Skeletal muscle cell (primary cell): ENCODE results near the gene DGKE.

Source experiments
- DNase-seq: peaks from one replicate; pipeline ENCODE4 v3.0.0-alpha.2; 2010; ENCODE audit warnings: low read depth
- H3K4me3 ChIP-seq: 2 replicates; pipeline ENCODE4 v1.5.1; 2011; ENCODE audit warnings: low read depth, mild to moderate bottlenecking, control low read depth, low read length, moderate library complexity

Gene DGKE

DNA sequence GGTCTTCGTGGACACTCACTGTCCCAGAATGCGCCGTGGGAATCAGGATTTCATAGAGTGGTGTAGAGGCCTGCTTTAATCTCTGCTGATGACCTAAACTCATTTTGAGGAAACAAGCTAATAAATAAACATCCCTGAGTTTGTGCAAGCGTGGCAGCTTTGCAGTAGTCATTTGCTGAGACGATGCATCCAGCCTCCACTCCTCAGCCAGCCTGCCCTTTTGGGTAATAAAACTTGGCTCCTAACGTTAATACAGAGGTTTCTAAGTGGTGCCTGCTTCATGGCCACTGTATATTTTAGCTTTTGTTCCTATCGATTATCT, 1.3 kb downstream of the DGKE start:
- DNase-seq = no peak
- H3K4me3 ChIP-seq = peak overlapping the region; percentile 70

DNA sequence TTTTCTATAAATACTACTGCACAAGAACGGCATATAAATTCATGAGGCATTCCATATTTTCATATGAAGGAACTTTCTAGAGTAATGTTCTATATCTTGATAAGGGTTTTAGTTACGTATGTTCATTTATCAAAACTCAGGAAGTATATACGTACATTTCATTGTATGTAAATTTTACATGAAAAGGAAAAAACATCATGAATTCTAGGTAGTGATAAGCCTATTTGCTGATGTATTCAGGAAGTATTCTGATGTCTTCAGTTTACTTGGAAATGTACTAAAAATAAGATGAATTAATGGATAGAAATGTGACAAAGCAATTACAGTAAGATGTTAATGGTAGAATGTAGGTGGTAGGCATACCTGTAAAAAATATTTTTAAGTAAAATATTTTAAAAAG, 4.7 kb downstream of the DGKE start:
- DNase-seq = no peak
- H3K4me3 ChIP-seq = no peak overlapping the region

DNA sequence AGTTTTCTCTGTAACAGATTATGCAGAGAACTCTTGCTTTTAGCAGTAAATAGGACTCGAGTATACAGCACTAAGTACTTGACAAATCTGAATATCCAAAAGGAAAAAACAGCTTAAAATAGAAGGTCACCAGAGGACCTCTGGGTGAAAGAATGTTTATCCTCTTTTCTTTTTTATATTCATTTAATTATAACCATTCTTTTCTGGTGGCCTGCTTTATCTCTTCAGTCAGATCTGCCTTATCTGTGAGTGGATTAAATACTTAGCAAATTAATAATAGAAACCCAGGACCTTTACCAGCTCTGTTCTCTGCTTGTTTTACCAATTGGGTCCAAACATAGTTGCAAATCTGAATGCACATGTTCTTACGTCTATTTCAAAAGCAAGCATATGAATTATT, 8.6 kb downstream of the DGKE start:
- H3K4me3 ChIP-seq = no peak overlapping the region
- DNase-seq = no peak

DNA sequence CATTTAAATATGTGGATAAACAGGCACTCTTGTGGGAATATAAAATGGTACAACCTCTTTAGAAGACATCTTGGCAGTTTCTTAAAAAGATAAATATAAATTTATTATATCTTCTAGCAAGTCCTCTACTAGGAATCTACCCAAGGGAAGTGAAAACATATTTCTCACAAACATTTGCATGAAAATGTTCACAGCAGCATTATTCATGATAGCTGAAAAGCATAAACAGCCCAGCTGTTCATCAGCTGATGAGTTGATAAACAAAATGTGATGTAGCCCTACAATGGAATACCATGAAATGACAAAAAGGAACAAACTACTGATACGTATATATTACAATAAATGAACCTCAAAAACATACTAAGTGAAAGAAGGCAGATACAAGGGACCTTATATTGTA, 12.0 kb downstream of the DGKE start:
- DNase-seq = no peak
- no peak overlapping the region for H3K4me3 ChIP-seq

DNA sequence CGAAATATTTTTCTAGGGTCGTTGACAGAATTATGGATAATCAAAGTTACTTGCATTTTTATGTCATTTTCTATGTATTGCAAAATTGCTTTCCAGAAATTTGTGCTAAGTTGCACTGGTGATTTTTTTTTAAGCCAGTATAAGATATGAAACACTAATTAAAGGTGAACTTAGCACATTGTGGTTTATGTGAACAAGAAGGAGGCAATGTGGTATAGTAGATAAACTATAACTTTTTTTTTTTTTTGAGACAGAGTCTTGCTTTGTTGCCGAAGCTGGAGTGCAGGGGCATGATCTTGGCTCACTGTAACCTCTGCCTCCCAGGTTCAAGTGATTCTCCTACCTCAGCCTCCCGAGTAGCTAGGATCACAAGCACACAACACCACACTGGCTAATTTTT, 13.2 kb downstream of the DGKE start:
- no peak overlapping the region for H3K4me3 ChIP-seq
- no peak for DNase-seq

DNA sequence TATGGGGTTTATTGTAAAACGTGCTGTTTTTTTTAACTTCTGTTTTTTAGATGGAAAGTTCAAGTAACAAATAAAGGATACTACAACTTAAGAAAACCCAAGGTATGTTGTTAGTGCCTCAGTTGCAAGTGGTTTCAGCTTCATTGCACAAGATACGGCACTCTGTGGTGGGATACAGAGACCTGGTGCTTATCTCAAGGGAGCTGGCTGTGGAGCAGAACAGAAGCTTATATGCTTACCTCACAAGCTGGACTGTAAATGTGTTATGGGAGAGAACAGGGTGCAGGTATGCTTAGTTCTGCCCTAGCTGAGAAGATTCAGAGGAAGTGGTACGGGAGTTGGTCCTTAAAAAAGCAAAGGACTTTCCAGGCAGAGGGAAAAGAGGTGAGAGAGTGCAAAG, 15.2 kb downstream of the DGKE start:
- H3K4me3 ChIP-seq = no peak overlapping the region
- DNase-seq = no peak

DNA sequence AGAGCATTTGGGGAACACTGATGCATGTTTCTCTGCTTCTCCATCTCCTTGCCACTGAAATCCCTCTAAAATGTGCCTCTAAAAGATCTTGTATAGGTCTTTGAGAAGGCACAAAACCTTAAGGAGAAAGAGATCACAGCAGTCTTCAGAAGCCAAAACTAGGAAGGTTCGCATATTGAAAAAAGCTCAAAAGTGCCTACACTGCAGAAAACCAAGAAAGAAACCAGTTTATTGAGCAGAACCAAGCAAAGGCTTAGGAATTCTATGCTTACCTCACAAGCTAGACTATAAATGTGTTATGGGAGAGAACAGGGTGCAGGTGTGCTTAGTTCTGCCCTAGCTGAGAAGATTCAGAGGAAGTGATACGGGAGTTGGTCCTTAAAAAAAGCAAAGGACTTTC, 16.6 kb downstream of the DGKE start:
- DNase-seq = no peak
- no peak overlapping the region for H3K4me3 ChIP-seq

DNA sequence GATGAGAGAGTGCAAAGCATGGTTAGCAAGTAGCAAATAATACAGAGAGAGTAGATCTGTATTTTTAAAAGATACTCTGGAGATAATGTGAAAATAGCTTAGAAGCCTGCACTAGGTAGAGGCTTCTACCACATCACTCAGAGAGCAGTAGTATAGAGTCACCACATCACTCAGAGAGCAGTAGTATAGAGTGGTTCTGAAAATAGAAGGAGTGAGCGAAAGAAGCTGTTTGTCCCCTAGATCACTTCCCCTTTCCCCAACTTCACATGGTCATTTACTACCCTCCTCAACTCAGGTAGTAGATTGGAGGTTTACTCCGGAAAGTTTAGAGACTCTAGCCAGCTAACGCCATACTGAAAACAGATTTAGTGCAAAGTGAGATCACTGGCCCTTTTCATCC, 17.1 kb downstream of the DGKE start:
- DNase-seq = no peak
- no peak overlapping the region for H3K4me3 ChIP-seq

DNA sequence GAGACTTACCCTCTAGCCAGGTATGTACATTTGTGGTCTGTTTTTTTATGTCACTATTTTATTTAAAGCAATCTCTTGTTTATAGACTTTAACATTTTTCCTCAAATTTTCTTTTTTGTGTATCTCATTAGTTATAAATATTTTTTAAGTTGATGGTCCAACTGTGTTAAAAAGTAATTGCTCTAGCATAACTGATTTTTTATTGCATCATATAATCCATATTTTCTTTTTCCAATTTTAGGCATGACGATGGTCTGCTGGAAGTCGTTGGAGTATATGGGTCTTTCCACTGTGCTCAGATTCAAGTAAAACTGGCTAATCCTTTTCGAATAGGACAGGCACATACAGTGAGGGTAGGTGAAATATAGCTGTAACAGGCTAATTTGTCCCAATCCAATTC, 27.9 kb downstream of the DGKE start:
- no peak overlapping the region for H3K4me3 ChIP-seq
- DNase-seq = no peak

DNA sequence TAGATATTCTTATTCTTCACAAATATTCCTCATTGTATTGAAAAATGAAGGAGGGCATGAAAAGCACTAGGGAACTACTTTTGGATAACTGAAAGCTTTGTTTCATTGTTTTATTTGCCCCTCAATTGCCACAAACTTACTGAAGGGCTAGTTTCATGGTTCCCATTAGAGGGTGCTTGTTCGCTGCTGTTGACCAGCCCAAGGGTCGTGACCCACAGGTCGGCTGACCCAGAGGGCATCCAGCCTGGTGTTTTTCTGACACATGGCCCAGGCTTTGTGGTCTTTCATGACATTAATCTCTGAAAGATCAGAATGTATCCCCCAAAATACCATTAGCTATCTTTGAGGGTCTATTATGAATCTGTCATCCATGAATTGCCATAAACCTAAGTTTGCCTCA, 30.0 kb downstream of the DGKE start:
- H3K4me3 ChIP-seq = no peak overlapping the region
- DNase-seq = no peak

DNA sequence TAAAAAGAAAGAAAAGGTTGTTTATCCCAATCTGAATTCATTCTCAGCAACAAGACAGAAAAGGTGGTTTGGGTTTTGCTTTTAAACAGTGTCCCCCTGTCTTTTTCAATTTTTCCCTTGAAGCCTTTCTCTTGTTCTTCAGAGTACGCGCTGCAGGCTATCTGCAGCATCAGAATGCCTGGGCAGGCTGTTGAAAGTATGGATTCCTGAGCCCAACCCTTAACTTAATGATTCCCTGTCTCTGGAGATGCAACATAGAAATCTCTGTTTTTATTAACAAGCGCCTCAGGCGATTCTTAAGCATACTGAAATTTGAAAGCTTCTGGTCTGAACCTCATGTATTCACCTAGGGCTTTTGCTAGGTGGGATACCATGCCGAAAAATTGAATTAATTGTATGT, 32.1 kb downstream of the DGKE start:
- DNase-seq = no peak
- no peak overlapping the region for H3K4me3 ChIP-seq

DNA sequence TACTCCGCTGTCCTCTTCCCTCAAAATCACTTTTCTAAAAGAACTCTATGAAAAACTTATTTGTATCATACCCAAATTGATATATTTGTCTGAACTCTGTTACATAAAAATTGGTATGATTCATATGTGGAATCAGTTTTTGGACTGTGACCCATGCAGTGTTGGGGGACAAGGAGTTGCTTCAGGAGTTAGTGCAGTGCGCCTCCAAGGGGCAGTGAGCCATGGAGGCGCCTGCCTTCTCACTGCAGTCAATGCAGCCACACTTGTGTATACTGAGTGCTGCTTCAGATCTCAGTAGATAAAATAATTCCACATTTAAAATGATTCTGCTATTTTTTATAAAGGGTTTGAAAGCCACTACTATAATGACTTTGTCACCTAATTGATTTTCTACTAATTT, 32.5 kb downstream of the DGKE start:
- no peak overlapping the region for H3K4me3 ChIP-seq
- no peak for DNase-seq

DNA sequence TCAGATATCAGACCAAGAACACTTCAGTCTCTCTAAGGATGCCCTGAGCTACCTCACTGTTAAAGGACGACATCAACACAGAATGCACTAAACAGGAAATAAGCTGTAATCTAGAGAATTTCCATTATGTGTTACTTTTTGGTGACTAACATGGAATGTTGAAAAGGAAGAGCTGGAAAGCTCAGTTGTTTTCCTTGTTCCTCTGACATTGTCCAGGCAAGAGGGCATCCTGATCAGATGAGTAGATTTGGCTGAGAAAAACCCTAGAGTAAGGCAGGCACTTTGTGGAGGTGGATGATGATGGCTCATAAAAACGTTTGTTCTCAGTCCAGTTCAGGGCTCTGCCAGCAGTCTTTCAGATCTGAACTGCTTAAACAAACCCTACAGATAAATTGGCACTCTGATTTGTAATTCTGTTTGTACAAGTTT, 34.0 kb downstream of the DGKE start:
- H3K4me3 ChIP-seq = no peak overlapping the region
- DNase-seq = peak; percentile 13

DNA sequence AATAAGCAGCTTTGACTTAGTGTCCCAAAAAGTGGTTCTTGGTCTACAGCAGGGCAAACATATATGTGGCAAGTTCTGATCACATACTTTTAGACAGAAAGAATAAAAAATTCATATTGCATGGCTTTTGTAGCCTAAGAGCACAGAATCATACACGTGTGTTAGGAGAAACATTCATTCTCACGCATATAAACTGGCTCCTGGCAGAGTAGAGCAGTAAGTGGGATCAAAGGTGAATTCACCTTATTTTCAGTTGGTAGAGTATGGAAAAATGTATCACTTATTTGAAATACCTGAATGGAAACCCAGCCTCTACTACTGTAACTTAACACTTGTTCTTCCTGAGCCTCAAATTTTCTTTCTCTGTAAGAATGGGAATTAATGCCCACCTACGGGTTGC, 34.8 kb downstream of the DGKE start:
- H3K4me3 ChIP-seq = no peak overlapping the region
- DNase-seq = no peak

DNA sequence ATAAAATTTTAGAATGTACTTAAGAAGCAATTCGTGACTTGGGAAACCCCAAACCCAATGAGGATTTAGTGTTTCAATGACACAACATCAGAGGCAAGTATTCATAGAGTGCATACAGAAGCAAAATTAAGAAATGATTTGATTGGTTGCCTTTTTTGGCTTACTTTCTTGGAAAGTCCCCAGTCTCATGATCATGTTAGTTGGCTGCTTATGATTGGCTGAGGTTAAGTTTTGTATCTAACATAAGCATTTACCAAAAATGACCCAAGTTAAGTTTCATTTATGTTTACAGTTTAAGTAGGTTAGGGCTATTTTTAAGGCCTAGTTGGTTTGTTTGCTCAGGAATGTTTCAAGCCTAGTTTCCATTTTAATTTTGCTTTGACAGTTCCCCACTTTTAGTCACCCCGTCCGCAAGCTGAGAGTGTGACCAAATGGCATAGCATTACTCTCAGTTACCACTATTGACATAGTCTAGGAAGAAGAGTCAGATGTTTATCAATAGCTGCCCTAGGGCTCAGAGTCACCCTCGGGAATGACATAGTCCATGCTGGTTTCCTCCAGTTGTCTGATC, 36.2 kb downstream of the DGKE start:
- no peak overlapping the region for H3K4me3 ChIP-seq
- DNase-seq = no peak

DNA sequence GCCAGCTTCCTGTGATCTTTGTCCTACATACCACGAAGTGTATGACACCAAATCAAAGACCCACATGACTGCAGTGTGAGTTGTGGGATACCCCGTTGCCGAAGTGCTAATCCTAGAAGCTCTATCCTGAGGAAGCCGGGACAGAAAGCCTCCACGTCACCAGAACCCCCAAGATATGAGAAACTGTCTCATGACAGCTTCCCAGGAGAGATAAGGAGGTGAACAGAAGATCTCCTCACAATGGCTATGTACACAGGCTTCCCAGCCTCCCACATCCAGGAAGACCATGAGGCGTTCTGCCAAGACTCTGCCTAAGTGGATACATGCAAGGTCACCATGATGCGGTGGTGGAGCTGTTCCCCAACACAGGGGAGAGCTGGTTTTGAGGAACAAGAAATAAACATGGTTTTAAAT, 42.8 kb downstream of the DGKE start:
- no peak overlapping the region for H3K4me3 ChIP-seq
- DNase-seq = no peak

DNA sequence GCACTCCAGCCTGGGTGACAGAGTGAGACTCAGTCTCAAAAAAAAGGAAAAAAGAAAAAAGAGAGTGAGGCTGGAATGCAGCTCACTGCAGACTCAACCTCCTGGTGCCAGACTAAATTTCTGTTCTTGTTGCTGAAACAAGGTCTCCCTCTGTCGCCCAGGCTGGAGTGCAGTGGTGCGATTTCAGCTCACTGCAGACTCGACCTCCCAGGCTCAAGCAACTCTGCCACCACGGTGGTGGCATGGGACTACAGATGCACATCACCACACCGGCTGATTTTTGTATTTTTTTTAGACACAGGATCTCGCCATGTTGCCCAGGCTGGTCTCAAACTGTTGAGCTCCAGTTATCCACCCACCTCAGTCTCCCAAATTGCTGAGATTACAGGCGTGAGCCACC, 45.3 kb downstream of the DGKE start:
- H3K4me3 ChIP-seq = no peak overlapping the region
- DNase-seq = no peak

DNA sequence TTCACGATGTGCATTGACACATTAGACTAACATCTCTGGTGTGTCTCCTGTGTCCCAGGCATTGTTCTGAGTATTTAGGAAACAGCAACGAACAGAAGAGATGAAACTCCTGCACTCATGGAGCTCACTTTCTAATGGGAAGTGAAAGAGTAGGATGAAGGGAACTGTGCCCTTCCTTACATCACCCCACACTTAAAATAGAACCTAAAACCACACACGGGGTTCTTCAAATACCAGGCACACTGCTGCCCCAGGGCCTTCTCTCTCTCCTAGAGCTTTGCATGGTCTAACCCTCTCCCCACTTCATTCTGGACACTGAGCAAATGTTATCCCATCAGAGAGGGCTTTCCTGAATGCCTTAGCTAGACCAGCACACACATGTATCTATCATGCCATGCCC, 46.2 kb downstream of the DGKE start:
- no peak overlapping the region for H3K4me3 ChIP-seq
- DNase-seq = no peak

DNA sequence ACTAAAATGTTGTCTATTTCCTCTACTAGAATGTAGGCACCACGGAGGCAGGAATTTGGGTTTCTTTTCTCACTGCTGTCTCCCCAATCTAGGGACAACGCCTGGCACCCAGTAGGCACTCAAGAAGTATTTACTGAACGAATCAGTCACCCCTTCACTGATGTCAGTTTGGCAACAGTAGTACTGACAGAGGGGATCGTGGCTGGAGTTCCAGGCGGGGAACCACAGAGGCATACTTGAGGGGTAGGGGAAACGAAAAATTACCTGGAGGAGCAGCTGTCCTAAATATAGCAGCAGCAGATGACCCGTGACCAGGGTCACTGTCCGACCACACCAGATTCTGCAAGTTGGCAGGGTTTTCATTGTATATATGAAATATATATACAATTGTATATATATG, 46.6 kb downstream of the DGKE start:
- H3K4me3 ChIP-seq = no peak overlapping the region
- no peak for DNase-seq

DNA sequence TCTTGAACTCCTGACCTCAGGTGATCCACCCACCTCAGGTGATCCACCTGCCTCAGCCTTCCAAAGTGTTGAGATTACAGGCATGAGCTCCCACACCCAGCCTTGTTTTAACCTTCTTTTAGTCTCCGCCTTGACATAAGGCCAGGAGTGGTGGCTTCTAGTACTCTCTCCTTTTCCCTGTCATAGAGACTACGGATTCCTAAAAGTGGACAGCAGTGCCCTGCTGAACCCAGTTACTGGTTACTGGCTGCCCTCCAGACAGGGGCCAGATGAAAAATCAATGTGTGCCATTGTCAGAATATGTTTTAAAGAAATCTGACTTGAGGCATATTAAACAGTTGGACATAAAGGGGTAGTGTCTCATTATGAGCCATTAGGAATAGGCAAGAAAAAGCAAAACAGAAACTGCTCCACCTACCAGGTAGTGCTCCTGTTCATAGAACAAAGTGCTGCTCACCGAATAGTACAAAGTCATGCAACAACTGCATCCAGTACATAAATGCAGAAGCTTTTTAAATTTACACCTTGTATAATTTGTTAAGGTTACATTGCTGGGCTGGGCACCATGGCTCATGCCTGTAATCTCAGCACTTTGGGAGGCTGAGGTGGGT, 47.8 kb downstream of the DGKE start:
- no peak overlapping the region for H3K4me3 ChIP-seq
- no peak for DNase-seq

DNA sequence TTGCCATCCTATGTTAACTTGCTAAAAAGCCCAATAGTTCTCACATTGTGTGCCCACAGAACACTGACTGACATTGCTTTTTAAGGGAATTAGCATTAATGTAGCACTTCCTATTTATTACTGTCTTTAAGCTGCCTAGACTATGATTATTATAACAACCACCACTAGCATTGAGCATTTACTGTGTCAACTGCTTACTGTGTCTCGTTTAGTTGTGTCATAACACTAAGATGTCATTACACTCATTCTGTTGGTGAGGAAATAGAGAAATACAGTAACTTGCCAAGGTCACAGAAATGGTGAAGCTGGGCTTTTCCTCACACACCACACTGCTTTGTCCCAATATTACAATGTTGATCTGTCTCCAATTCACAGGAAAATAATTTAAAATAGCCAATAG, 49.7 kb downstream of the DGKE start:
- no peak overlapping the region for H3K4me3 ChIP-seq
- DNase-seq = no peak
